Upper lobe of left lung (tissue), 4 donors: ENCODE results near the gene BEND7.

ENCODE experiments used
- CTCF ChIP-seq, 6 experiments: fragments of 450-650 bp in 4 of 6; fragments of 200-600 bp in 2 of 6; sonication (generic) in 2 of 6; IDR thresholded peaks; one replicate each; pipeline ENCODE4 v1.5.1; 2016 to 2019; ENCODE audit warnings: antibody characterized with exemption in 6 of 6
- EP300 ChIP-seq, 4 donors: sonication (generic); formaldehyde crosslinking; IDR thresholded peaks; one replicate each; pipeline ENCODE4 v1.5.1; 2017; ENCODE audit warnings: antibody characterized with exemption in 4 of 4, control low read depth in 2 of 4
- POLR2AphosphoS5 ChIP-seq, 2 donors: sonication (generic); formaldehyde crosslinking; IDR thresholded peaks; one replicate each; pipeline ENCODE4 v1.5.1; 2017; ENCODE audit warnings: antibody characterized with exemption in 2 of 2

GRCh38 chr10:13521026-13521425 is 7.8 kb downstream of the BEND7 start:
- TF ChIP-seq CTCF (IDR thresholded peaks at IDR 0.05) (no peak), POLR2AphosphoS5 (IDR thresholded peaks at IDR 0.05) (no peak), EP300 (IDR thresholded peaks at IDR 0.05) (no peak)
